ENCODE data around the gene SCARB1.

DNA sequence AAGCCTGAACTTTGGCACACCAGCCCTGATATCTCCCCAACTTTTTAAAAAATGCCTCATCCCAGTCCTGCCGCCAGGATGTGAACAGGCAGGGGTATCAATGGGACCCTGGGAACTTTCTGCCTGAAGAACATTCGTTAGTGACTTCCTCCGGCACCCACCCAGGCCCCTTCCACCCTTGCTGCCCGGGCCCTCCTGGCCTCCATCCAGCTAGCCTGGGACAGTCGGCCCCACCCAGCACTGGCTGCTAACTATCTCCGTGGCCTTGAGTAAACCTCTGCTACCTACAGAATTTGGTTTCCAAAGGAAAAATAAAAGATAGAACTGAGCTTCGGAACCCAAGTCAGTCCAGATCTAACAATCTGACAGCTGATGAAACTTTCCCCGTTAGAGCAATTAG lies 14.3 kb downstream of the SCARB1 start:
- TF ChIP-seq, protein P1, sequence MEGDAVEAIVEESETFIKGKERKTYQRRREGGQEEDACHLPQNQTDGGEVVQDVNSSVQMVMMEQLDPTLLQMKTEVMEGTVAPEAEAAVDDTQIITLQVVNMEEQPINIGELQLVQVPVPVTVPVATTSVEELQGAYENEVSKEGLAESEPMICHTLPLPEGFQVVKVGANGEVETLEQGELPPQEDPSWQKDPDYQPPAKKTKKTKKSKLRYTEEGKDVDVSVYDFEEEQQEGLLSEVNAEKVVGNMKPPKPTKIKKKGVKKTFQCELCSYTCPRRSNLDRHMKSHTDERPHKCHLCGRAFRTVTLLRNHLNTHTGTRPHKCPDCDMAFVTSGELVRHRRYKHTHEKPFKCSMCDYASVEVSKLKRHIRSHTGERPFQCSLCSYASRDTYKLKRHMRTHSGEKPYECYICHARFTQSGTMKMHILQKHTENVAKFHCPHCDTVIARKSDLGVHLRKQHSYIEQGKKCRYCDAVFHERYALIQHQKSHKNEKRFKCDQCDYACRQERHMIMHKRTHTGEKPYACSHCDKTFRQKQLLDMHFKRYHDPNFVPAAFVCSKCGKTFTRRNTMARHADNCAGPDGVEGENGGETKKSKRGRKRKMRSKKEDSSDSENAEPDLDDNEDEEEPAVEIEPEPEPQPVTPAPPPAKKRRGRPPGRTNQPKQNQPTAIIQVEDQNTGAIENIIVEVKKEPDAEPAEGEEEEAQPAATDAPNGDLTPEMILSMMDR (IDR thresholded peaks at IDR 0.05), result no peak
- TF ChIP-seq POLR2A (IDR thresholded peaks at IDR 0.05), result no peak

Measured in body of pancreas (tissue), 4 donors.